ENCODE data around the gene PAN3. TPM values are rescaled to one million over a fixed set of nuclear protein-coding genes. Genes with fewer than 3 reads are reported as not detected.

Gene PAN3
- total and polyA plus RNA-seq, 4 experiments from 2014 or later: 2.8 to 66.7 (median 36.4) TPM

- CTCF ChIA-PET (ENCODE audit: partially characterized antibody): interaction anchor here (0.6 kb wide), 1 partner anchor 1035 kb away, joined by 3 read pairs; no protein-coding TSS in a partner anchor
- Histone ChIP-seq H3K9me3 (ENCODE audit: control insufficient read depth in 1 of 2, low read length in 2 of 2) (no peaks in the 10 kb centered on the region), H3K4me1 (ENCODE audit: insufficient read depth, low read length) (peaks cover 63% of the 10 kb centered on the region), H3K27me3 (ENCODE audit: insufficient read depth, low read length) (no peaks in the 10 kb centered on the region), H3K36me3 (ENCODE audit: insufficient read depth, low read length) (no peaks in the 10 kb centered on the region), H3K27ac (ENCODE audit: low read depth, low read length) (no peak overlapping the region), H3K4me3 (ENCODE audit: low read length in 2 of 2) (no peak overlapping the region)
- DNase-seq: no peak
- H3K36me3 Mint-ChIP-seq: peaks cover under 1 to 13% of the 10 kb centered on the region in 2 donors
- no peaks in the 10 kb centered on the region for H3K9me3 Mint-ChIP-seq
- H3K27ac Mint-ChIP-seq: no peak overlapping the region
- peak overlapping the region in 2 of 8 donors; percentile 30 to 42 for H3K4me3 Mint-ChIP-seq
- no peaks in the 10 kb centered on the region for H3K27me3 Mint-ChIP-seq
- H3K4me1 Mint-ChIP-seq: peaks cover 40 to 74% (median 53%) of the 10 kb centered on the region in 4 donors
- intact Hi-C loops (cut with micrococcal nuclease): no loop called here
- POLR2A ChIA-PET (ENCODE audit: partially characterized antibody): interaction anchor here (1.6 kb wide), 1 partner anchor 9 kb away, joined by 10 read pairs; the partner anchor contains the start of gene PAN3
Observed at GRCh38 chr13:28147495-28147894, 9.2 kb downstream of the PAN3 start.

GRCh38 chr13:28159057-28159456, 20.7 kb downstream of the PAN3 start:
- H3K27ac Mint-ChIP-seq: no peak overlapping the region

GRCh38 chr13:28161370-28161769, 23.0 kb downstream of the PAN3 start:
- Histone ChIP-seq H3K27ac (ENCODE audit: low read depth, low read length) (no peak overlapping the region), H3K4me3 (ENCODE audit: low read length in 2 of 2) (no peak overlapping the region), H3K4me1 (ENCODE audit: insufficient read depth, low read length) (peaks cover 35% of the 10 kb centered on the region), H3K27me3 (ENCODE audit: insufficient read depth, low read length) (no peaks in the 10 kb centered on the region), H3K36me3 (ENCODE audit: insufficient read depth, low read length) (no peaks in the 10 kb centered on the region), H3K9me3 (ENCODE audit: control insufficient read depth in 1 of 2, low read length in 2 of 2) (no peaks in the 10 kb centered on the region)
- intact Hi-C loops (cut with micrococcal nuclease): no loop called here
- POLR2A ChIA-PET (ENCODE audit: partially characterized antibody): no interaction called here
- Mint-ChIP-seq H3K4me3 (peak overlapping the region in 6 of 8 donors; percentile 2 to 36 (median 8)), H3K36me3 (peaks cover 24 to 26% of the 10 kb centered on the region in 2 donors), H3K27me3 (no peaks in the 10 kb centered on the region), H3K9me3 (peaks cover 0 to 9% (median 0%) of the 10 kb centered on the region in 8 donors), H3K27ac (peak overlapping the region in 3 of 7 donors; percentile 15 to 44 (median 25)), H3K4me1 (peaks cover 44 to 87% (median 65%) of the 10 kb centered on the region in 4 donors)
- CTCF ChIA-PET (ENCODE audit: partially characterized antibody): interaction anchor here (1.5 kb wide), 1 partner anchor 21 kb away, joined by 3 read pairs; no protein-coding TSS in a partner anchor
- no peak for DNase-seq

More at GRCh38 chr13:28159057-28159456, 20.7 kb downstream of the PAN3 start:
- CTCF ChIA-PET (ENCODE audit: partially characterized antibody): no interaction called here
- no peaks in the 10 kb centered on the region for H3K27me3 ChIP-seq (ENCODE audit: insufficient read depth, low read length)
- H3K27me3 Mint-ChIP-seq: no peaks in the 10 kb centered on the region
- H3K36me3 ChIP-seq (ENCODE audit: insufficient read depth, low read length): no peaks in the 10 kb centered on the region
- peaks cover 27% of the 10 kb centered on the region for H3K4me1 ChIP-seq (ENCODE audit: insufficient read depth, low read length)
- intact Hi-C loops (cut with micrococcal nuclease): no loop called here
- H3K36me3 Mint-ChIP-seq: peaks cover 30 to 32% of the 10 kb centered on the region in 2 donors
- H3K4me3 ChIP-seq (ENCODE audit: low read length in 2 of 2): no peak overlapping the region
- DNase-seq: no peak
- peak overlapping the region in 1 of 8 donors; percentile 53 for H3K4me3 Mint-ChIP-seq
- no peaks in the 10 kb centered on the region for H3K9me3 ChIP-seq (ENCODE audit: control insufficient read depth in 1 of 2, low read length in 2 of 2)
- H3K27ac ChIP-seq (ENCODE audit: low read depth, low read length): no peak overlapping the region
- POLR2A ChIA-PET (ENCODE audit: partially characterized antibody): no interaction called here
- H3K9me3 Mint-ChIP-seq: peaks cover 0 to 9% (median 0%) of the 10 kb centered on the region in 8 donors
- peaks cover 33 to 76% (median 60%) of the 10 kb centered on the region in 4 donors for H3K4me1 Mint-ChIP-seq

- Histone ChIP-seq H3K9me3 (ENCODE audit: control insufficient read depth in 1 of 2, low read length in 2 of 2) (no peaks in the 10 kb centered on the region), H3K36me3 (ENCODE audit: insufficient read depth, low read length) (no peaks in the 10 kb centered on the region), H3K27ac (ENCODE audit: low read depth, low read length) (no peak overlapping the region), H3K4me1 (ENCODE audit: insufficient read depth, low read length) (peaks cover 43% of the 10 kb centered on the region), H3K27me3 (ENCODE audit: insufficient read depth, low read length) (no peaks in the 10 kb centered on the region), H3K4me3 (ENCODE audit: low read length in 2 of 2) (no peak overlapping the region)
- CTCF ChIA-PET (ENCODE audit: partially characterized antibody): no interaction called here
- H3K9me3 Mint-ChIP-seq: no peaks in the 10 kb centered on the region
- no peaks in the 10 kb centered on the region for H3K27me3 Mint-ChIP-seq
- peaks cover 8 to 9% of the 10 kb centered on the region in 2 donors for H3K36me3 Mint-ChIP-seq
- POLR2A ChIA-PET (ENCODE audit: partially characterized antibody): no interaction called here
- no peak for DNase-seq
- intact Hi-C loops (cut with micrococcal nuclease): no loop called here
- peaks cover 37 to 82% (median 60%) of the 10 kb centered on the region in 4 donors for H3K4me1 Mint-ChIP-seq
- peak overlapping the region in 1 of 8 donors; percentile 17 for H3K4me3 Mint-ChIP-seq
- no peak overlapping the region for H3K27ac Mint-ChIP-seq
Observed at GRCh38 chr13:28163587-28163986, 25.2 kb downstream of the PAN3 start.

- Mint-ChIP-seq H3K36me3 (peaks cover 4 to 7% of the 10 kb centered on the region in 2 donors), H3K27me3 (no peaks in the 10 kb centered on the region), H3K4me3 (peak overlapping the region in 1 of 8 donors; percentile 45), H3K27ac (no peak overlapping the region), H3K9me3 (no peaks in the 10 kb centered on the region), H3K4me1 (peaks cover 27 to 64% (median 46%) of the 10 kb centered on the region in 4 donors)
- no peak overlapping the region for H3K4me3 ChIP-seq (ENCODE audit: low read length in 2 of 2)
- no peaks in the 10 kb centered on the region for H3K9me3 ChIP-seq (ENCODE audit: control insufficient read depth in 1 of 2, low read length in 2 of 2)
- no peak for DNase-seq
- H3K27me3 ChIP-seq (ENCODE audit: insufficient read depth, low read length): no peaks in the 10 kb centered on the region
- CTCF ChIA-PET (ENCODE audit: partially characterized antibody): no interaction called here
- H3K4me1 ChIP-seq (ENCODE audit: insufficient read depth, low read length): peaks cover 31% of the 10 kb centered on the region
- no peaks in the 10 kb centered on the region for H3K36me3 ChIP-seq (ENCODE audit: insufficient read depth, low read length)
- H3K27ac ChIP-seq (ENCODE audit: low read depth, low read length): no peak overlapping the region
- POLR2A ChIA-PET (ENCODE audit: partially characterized antibody): no interaction called here
- intact Hi-C loops (cut with micrococcal nuclease): no loop called here
Observed at GRCh38 chr13:28166257-28166656, 27.9 kb downstream of the PAN3 start.

GRCh38 chr13:28171266-28171665, 32.9 kb downstream of the PAN3 start:
- intact Hi-C loops (cut with micrococcal nuclease): no loop called here
- DNase-seq: no peak
- H3K36me3 Mint-ChIP-seq: peaks cover 11 to 34% of the 10 kb centered on the region in 2 donors
- no peak overlapping the region for H3K4me3 Mint-ChIP-seq
- Histone ChIP-seq H3K4me1 (ENCODE audit: insufficient read depth, low read length) (peaks cover 14% of the 10 kb centered on the region), H3K27me3 (ENCODE audit: insufficient read depth, low read length) (no peaks in the 10 kb centered on the region), H3K4me3 (ENCODE audit: low read length in 2 of 2) (no peak overlapping the region), H3K9me3 (ENCODE audit: control insufficient read depth in 1 of 2, low read length in 2 of 2) (no peaks in the 10 kb centered on the region), H3K36me3 (ENCODE audit: insufficient read depth, low read length) (peaks cover 9% of the 10 kb centered on the region), H3K27ac (ENCODE audit: low read depth, low read length) (no peak overlapping the region)
- peak overlapping the region in 3 of 7 donors; percentile 16 to 46 (median 42) for H3K27ac Mint-ChIP-seq
- H3K4me1 Mint-ChIP-seq: peaks cover 27 to 44% (median 39%) of the 10 kb centered on the region in 4 donors
- no peaks in the 10 kb centered on the region for H3K9me3 Mint-ChIP-seq
- H3K27me3 Mint-ChIP-seq: no peaks in the 10 kb centered on the region
- ChIA-PET POLR2A (ENCODE audit: partially characterized antibody) (no interaction called here), CTCF (ENCODE audit: partially characterized antibody) (no interaction called here)

GRCh38 chr13:28172947-28173346, 34.6 kb downstream of the PAN3 start:
- Histone ChIP-seq H3K27ac (ENCODE audit: low read depth, low read length) (no peak overlapping the region), H3K27me3 (ENCODE audit: insufficient read depth, low read length) (no peaks in the 10 kb centered on the region), H3K4me1 (ENCODE audit: insufficient read depth, low read length) (peaks cover 5% of the 10 kb centered on the region), H3K9me3 (ENCODE audit: control insufficient read depth in 1 of 2, low read length in 2 of 2) (no peaks in the 10 kb centered on the region), H3K36me3 (ENCODE audit: insufficient read depth, low read length) (peaks cover 16% of the 10 kb centered on the region), H3K4me3 (ENCODE audit: low read length in 2 of 2) (no peak overlapping the region)
- H3K9me3 Mint-ChIP-seq: no peaks in the 10 kb centered on the region
- no peaks in the 10 kb centered on the region for H3K27me3 Mint-ChIP-seq
- no peak for DNase-seq
- peak overlapping the region in 3 of 7 donors; percentile 59 to 83 (median 64) for H3K27ac Mint-ChIP-seq
- intact Hi-C loops (cut with micrococcal nuclease): no loop called here
- H3K4me1 Mint-ChIP-seq: peaks cover 20 to 36% (median 33%) of the 10 kb centered on the region in 4 donors
- ChIA-PET CTCF (ENCODE audit: partially characterized antibody) (no interaction called here), POLR2A (ENCODE audit: partially characterized antibody) (no interaction called here)
- H3K36me3 Mint-ChIP-seq: peaks cover 24 to 41% of the 10 kb centered on the region in 2 donors
- no peak overlapping the region for H3K4me3 Mint-ChIP-seq
